PC-3 (cell line): ENCODE results near the gene TCF7. TPM values are rescaled to one million over a fixed set of nuclear protein-coding genes. Genes with fewer than 3 reads are reported as not detected.

Source experiments
- ATAC-seq: fragments of 200-7000 bp; cut with Tn5 transposase; 2 replicates; pipeline ENCODE4 v1.9.1; 2020; ENCODE audit warnings: mild to moderate bottlenecking, moderate library complexity
- BruUV-seq: library from RNA; stranded (reverse); fragments of 400-500 nt; replicated peaks from 2 replicates; lab custom pipeline; 2021; lab: Mats Ljungman, UMichigan
- CTCF ChIA-PET: fragments of 300-600 bp; sonication (Branson Sonifier 250); formaldehyde crosslinking; loops from one replicate; lab custom pipeline; 2022; ENCODE audit warnings: antibody characterized with exemption; lab: Charles Lee
- POLR2A ChIA-PET: fragments of 300-600 bp; sonication (Branson Sonifier 250); formaldehyde crosslinking; loops from one replicate; lab custom pipeline; 2022; ENCODE audit warnings: antibody characterized with exemption; ENCODE audit not compliant: unreplicated experiment; lab: Charles Lee
- DNase-seq: peaks from one replicate; pipeline ENCODE4 v3.0.0-alpha.2; 2015
- H2AFZ ChIP-seq: fragments of 300-600 bp; sonication (generic); 2 replicates; pipeline ENCODE4 v1.6.0; 2016; ENCODE audit warnings: antibody characterized with exemption, low read length
- H3F3A ChIP-seq: fragments of 300-600 bp; sonication (generic); one replicate; pipeline ENCODE4 v1.6.0; 2017; ENCODE audit warnings: antibody characterized with exemption, low read length, control low read depth, mild to moderate bottlenecking; ENCODE audit not compliant: unreplicated experiment
- H3K27ac ChIP-seq: fragments of 300-600 bp; sonication (generic); 2 replicates; pipeline ENCODE4 v1.5.1; 2016; ENCODE audit warnings: mild to moderate bottlenecking, low read length
- H3K27me3 ChIP-seq: fragments of 300-600 bp; sonication (generic); 2 replicates; pipeline ENCODE4 v1.6.1; 2016; ENCODE audit warnings: low read length, mixed read lengths
- H3K36me3 ChIP-seq: fragments of 300-600 bp; sonication (generic); 2 replicates; pipeline ENCODE4 v1.6.1; 2016; ENCODE audit warnings: low read depth, mixed run types, low read length, mixed read lengths
- H3K4me1 ChIP-seq: fragments of 300-600 bp; sonication (generic); 2 replicates; pipeline ENCODE4 v1.5.1; 2016; ENCODE audit warnings: low read length; ENCODE audit not compliant: insufficient read depth
- H3K4me2 ChIP-seq: fragments of 300-600 bp; sonication (generic); 2 replicates; pipeline ENCODE4 v1.6.0; 2016; ENCODE audit warnings: low read length
- H3K4me3 ChIP-seq: fragments of 300-600 bp; sonication (generic); 2 replicates; pipeline ENCODE4 v1.5.1; 2016; ENCODE audit warnings: mild to moderate bottlenecking, low read length, mixed read lengths
- H3K79me2 ChIP-seq: fragments of 300-600 bp; sonication (generic); 2 replicates; pipeline ENCODE4 v1.6.1; 2017; ENCODE audit warnings: low read length, mixed read lengths
- H3K9ac ChIP-seq: fragments of 300-600 bp; sonication (generic); 2 replicates; pipeline ENCODE4 v1.6.0; 2016; ENCODE audit warnings: mild to moderate bottlenecking, low read length
- H3K9me2 ChIP-seq: fragments of 300-600 bp; sonication (generic); replicated peaks from 2 replicates; pipeline ENCODE4 v1.6.1; 2016; ENCODE audit warnings: mixed run types, low read length, mixed read lengths
- H3K9me3 ChIP-seq: fragments of 300-600 bp; sonication (generic); 2 replicates; pipeline ENCODE4 v1.6.1; 2016; ENCODE audit warnings: low read length, mixed read lengths
- H4K20me1 ChIP-seq: fragments of 300-600 bp; sonication (generic); 2 replicates; pipeline ENCODE4 v1.6.1; 2016; ENCODE audit warnings: low read length, mixed read lengths
- CTCF ChIP-seq: fragments of 300-600 bp; sonication (generic); conservative IDR thresholded peaks from 2 replicates; pipeline ENCODE4 v1.5.1; 2017; ENCODE audit warnings: antibody characterized with exemption, low read depth, mild to moderate bottlenecking, low read length
- EZH2 ChIP-seq: fragments of 300-600 bp; sonication (generic); IDR thresholded peaks from one replicate; pipeline ENCODE4 v1.6.1; 2017; ENCODE audit warnings: antibody characterized with exemption, mild to moderate bottlenecking, low read length; ENCODE audit not compliant: unreplicated experiment
- EZH2phosphoT487 ChIP-seq: fragments of 300-600 bp; sonication (generic); IDR thresholded peaks from 2 replicates; pipeline ENCODE4 v1.6.1; 2018; ENCODE audit warnings: mild to moderate bottlenecking, antibody characterized with exemption, low read length, borderline replicate concordance
- intact Hi-C: fragments of 100-400 bp; cut with micrococcal nuclease; formaldehyde crosslinking; loops from 2 replicates; pipeline ENCODE4 v1.9.0; 2023
- total RNA-seq: library from RNA; depleted of rRNA; stranded (reverse); fragments of >200 nt; gene quantifications from 2 replicates; pipeline ENCODE4 v1.2.3, GENCODE V29; 2014

The TCF7 gene
- total RNA-seq, 1 experiment from 2014 or later: 3.9 TPM

- Histone ChIP-seq H3K79me2 (no peaks in the 10 kb centered on the region), H3K4me1 (peaks cover 2% of the 10 kb centered on the region; the same call in 1 of the 2 replicates), H3K9me2 (no peaks in the 10 kb centered on the region), H2AFZ (no peak overlapping the region), H3K4me2 (peak overlapping the region; percentile 83), H3K36me3 (no peaks in the 10 kb centered on the region), H3K4me3 (peak overlapping the region; percentile 67; the same call in 1 of the 2 replicates), H3K27ac (no peak overlapping the region), H4K20me1 (no peaks in the 10 kb centered on the region), H3K27me3 (no peaks in the 10 kb centered on the region), H3K9ac (no peak overlapping the region), H3F3A (no peaks in the 10 kb centered on the region), H3K9me3 (no peaks in the 10 kb centered on the region)
- CTCF ChIA-PET: interaction anchor here (1.9 kb wide), 1 partner anchor 77 kb away, joined by 6 read pairs; no protein-coding TSS in a partner anchor
- DNase-seq: no peak
- ATAC-seq: no peak; the same call in 1 of the 2 replicates
- POLR2A ChIA-PET: no interaction called here
- no TSS peak for BruUV-seq
- intact Hi-C loops: no loop called here
- TF ChIP-seq EZH2phosphoT487: no peak
- no peak for TF ChIP-seq EZH2
- no peak for TF ChIP-seq CTCF
Measured at GRCh38 chr5:134115806-134116175, 1.3 kb downstream of the TCF7 start.

- H3K4me2 ChIP-seq: no peak overlapping the region
- no TSS peak for BruUV-seq
Measured at GRCh38 chr5:134116286-134116685, 1.8 kb downstream of the TCF7 start.

More at GRCh38 chr5:134116286-134116685, 1.8 kb downstream of the TCF7 start:
- intact Hi-C loops: no loop called here
- no peaks in the 10 kb centered on the region for H3F3A ChIP-seq
- no peaks in the 10 kb centered on the region for H3K9me3 ChIP-seq
- ATAC-seq: no peak
- H3K36me3 ChIP-seq: no peaks in the 10 kb centered on the region
- no peaks in the 10 kb centered on the region for H4K20me1 ChIP-seq
- no peak overlapping the region for H3K27ac ChIP-seq
- ChIA-PET POLR2A (no interaction called here), CTCF (no interaction called here)
- DNase-seq: no peak
- no peak for TF ChIP-seq EZH2
- no peak for TF ChIP-seq CTCF
- no peak for TF ChIP-seq EZH2phosphoT487
- H3K9me2 ChIP-seq: no peaks in the 10 kb centered on the region
- H3K4me3 ChIP-seq: no peak overlapping the region
- no peak overlapping the region for H3K9ac ChIP-seq
- H3K4me1 ChIP-seq: peaks cover 2% of the 10 kb centered on the region; the same call in 1 of the 2 replicates
- no peaks in the 10 kb centered on the region for H3K27me3 ChIP-seq
- no peaks in the 10 kb centered on the region for H3K79me2 ChIP-seq
- no peak overlapping the region for H2AFZ ChIP-seq
